SK-MEL-5 (cell line): ENCODE measurements around the gene CCDC177. TPM values are rescaled to one million over a fixed set of nuclear protein-coding genes. Genes with fewer than 3 reads are reported as not detected.

Experiments
- DNase-seq: peaks from one replicate; pipeline ENCODE4 v3.0.0-alpha.2; 2016; ENCODE audit warnings: low read depth, low spot score
- in situ Hi-C: cut with HindIII; loops from 2 replicates; pipeline ENCODE4 v1.10.0; 2016; ENCODE audit warnings: low sequenced_read_pairs, high pct_unique_total_duplicates, low pct_unique_long_range_greater_than_20kb
- polyA plus RNA-seq, 2 experiments: library from polyadenylated mRNA; depleted of rRNA; stranded (reverse); fragments of >200 nt; gene quantifications; 2 replicates each; pipeline ENCODE4 v1.2.3, GENCODE V29; 2015
- total RNA-seq: library from RNA; depleted of rRNA; stranded (reverse); fragments of >200 nt; shearing (Covaris generic); gene quantifications from 2 replicates; pipeline ENCODE4 v1.2.3, GENCODE V29; 2014; rRNA removed

CCDC177 gene
- total RNA-seq: 0.05 and 0.16 TPM in 2 replicates
- 0.01 and 0.22 TPM in 2 replicates for polyA plus RNA-seq (2015; cell fraction: cytosol; rRNA removed)
- not detected in 2 replicates for polyA plus RNA-seq (2015; cell fraction: nucleus; rRNA removed)

DNA sequence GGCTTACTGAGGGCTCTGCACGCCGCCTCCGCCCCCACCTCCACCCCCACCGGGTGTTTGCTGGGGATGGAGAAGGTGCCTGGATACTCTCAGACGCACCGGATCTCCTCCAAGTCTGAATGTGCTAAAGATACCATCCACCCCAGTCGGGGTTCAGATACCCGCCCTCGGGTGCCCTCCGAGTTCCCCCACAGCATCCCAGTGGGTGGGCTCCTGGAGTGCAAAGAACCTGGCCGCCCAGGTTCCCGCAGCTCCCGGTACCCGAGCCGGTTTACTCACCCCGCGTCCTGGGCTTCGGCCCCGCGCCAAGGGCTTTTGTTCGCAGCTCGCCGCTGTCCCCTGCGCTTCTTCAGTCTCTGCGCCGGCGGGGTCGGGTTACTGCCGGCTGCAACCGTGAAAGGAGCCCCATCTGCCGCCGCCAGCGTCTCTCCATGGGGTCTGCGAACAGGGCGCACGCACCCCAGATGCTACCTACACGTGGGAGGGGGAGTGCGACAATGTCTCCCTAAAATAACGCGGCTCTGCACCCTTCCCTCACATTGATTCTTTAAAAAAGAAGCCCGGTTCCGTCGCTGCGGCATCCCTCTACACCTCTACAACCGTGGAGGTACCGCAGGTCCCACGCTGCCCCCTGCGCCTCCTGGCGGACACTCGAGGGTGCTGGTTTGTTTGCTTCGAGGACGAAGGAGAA, at the start of gene CCDC177:
CCDC177 (minus strand) TSS at position 609 of the 691 bp plus-strand sequence. CDS start 1,249 bp downstream, outside the sequence.
- in situ Hi-C loops: no loop called here
- peak; percentile 53 for DNase-seq

DNA sequence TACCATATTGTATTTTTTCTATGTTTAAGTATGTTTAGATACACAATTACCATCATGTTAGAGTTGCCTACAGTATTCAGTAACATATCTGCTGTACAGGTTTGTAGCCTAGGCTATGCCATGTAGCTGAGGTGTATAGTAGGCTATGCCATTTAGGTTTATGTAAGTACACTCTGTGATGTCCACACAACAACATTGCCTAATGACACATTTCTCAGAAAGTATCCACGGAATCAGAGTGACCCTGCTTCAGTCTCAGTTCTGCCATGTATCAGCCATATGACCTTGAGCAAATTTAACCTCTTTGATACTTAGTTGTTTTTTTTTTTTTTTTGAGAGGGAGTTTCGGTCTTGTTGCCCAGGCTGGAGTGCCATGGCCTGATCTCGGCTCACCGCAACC, 49.5 kb upstream of the CCDC177 start:
- in situ Hi-C loops: no loop called here
- no peak for DNase-seq

DNA sequence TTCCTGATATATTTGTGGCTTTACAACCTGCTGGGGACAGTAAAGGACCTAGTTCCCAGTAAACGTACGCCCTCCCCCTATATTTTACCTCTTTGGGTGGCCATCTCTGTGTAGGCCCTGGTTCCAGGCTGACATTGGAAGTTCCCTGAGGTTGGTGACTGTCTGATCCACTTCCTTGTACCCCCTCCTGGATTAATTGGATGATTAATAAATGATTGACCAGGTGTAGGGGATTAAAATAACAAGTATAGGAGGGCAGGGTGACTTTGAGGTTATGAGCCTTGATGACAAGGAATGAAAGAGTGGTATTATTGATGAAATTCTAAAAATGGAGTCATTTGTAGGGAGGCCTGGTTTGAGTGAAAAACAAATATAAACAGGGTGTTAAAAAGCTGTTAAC, 46.3 kb upstream of the CCDC177 start:
- in situ Hi-C loops: no loop called here
- DNase-seq: no peak

DNA sequence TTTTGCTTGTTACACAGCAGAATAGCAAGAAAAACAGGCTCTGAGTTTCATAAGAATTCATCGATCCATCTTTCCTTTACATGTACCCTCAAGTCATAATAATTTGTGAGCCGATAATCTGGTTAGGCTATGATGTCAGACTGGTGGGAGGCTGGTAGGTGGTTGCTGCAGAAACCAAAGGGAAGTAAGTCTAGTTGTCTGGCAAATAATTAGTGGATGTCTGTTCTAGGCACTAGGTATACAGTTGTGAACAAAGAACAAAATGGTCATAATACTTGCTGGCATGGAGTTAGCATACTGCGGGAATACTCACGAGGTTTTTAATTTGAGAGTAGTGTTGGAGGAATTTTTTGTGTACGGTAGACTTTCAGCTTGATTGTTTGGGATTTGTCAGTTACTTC, 45.5 kb upstream of the CCDC177 start:
- DNase-seq: no peak
- in situ Hi-C loops: no loop called here

DNA sequence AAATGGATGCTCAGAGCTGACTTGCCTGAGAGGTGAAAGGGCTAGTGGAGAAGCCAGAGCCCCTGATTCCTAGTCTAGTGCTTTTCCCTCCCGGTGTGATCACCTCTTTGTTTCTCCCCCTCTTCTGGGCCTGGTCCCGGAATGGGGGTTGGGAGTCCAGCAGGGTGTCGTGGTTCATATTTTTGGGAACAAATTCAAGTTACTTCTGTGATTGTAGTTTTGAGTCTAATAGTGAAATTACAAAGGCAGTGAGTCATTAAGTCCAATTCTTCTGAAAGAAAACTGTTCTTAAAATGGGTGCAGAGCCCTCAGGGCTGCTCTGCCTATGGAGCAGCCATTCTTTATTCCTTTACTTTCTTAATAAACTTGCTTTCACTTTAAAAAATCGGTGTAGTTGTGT, 44.3 kb upstream of the CCDC177 start:
- no peak for DNase-seq
- in situ Hi-C loops: no loop called here

DNA sequence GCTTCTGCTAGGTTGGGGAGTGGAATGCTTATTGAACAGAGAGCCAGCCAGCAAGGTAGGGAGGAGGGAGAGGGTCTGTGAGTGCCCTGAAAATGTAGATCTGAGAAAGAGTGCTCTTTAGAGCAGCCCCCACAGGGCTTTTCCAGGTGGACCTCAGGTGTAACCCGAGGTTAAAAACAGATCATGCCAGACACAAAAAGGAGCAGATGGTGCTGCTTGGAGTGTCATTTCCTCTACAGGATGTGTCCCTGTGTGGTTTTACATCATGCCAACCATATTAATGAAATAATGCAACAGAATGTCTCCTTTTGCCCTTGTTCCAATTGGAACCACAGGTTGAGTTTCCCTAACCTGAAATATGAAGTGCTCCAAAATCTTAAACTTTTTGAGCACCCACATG, 43.1 kb upstream of the CCDC177 start:
- DNase-seq: no peak
- in situ Hi-C loops: no loop called here

DNA sequence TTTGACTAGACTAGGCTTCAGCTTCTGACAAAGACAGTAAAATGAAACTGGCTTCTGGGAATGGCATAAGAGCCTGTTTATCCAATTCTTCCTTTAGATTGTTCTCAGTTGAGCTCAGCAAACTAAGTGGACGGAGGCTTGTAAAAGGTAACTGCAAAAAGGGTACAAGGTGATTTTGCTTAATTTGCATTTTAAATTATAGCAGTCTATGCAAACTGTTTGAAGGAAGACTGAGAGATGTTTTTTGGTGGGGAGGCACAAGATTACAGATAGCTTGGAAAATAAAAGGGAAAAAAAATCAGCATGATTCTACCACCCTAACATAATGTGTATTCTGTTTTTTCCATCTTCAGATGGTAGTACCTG, 41.7 kb upstream of the CCDC177 start:
- no peak for DNase-seq
- in situ Hi-C loops: no loop called here

DNA sequence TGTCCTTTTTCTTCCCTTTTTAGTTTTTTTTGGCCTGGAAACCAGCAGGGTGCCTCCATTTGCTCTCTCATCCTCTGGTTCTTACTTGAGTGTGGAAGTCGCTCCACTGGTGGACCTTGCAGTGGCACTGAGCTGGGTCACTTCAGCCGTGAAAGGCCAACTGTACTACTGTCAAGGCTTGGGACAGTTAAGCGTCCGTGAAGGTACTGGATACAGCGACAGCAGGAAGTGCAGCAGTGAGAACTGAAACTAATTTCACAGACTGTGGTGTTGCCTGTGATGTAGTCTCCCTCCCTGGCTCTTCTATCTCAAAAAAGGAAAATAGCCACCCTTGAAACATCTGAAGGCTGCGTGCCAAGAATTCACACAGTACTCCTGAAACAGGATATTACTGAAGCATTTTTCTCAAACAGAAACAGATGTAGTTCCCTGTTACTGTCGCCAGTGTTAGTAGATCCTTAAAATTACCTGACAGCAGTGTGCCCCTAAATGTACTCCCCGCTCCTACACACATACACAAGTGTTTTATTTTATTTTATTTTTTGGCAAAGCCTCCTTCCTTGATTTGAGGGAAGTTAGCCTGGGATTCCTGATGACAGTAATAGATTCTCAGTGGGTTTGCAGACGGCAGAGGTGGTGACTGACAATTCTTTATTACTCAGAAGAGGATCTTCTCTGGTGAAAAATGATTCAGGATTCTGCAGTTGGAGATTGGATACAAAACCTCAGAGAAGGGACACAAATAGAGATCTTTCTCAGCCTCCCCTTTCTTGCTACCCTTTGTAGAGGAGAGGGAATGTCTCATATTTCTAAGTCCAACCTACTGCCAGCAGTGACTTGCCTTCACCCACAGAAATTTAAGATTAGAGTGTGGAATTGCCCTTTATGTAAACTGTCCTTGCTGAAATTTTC, 41.1 kb upstream of the CCDC177 start:
- no peak for DNase-seq
- in situ Hi-C loops: no loop called here

DNA sequence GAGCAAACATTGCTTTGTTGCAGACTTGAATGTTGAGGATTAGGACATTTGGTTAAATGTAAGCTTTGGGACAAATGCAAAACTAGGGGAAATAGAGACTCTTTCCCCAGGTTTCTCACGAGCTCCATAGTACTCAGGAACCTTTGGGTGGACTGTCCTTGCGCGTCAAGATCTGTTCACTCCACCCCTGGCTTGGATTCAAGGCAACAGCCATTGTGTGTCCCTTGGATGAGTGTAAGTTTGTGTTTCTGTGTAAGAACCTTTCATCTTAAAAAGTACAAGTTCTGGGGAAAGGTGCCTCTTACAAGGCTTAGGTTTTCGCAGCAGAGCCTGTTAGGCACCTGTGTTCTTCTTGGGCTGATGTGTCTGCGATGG, 40.4 kb upstream of the CCDC177 start:
- in situ Hi-C loops: no loop called here
- DNase-seq: no peak

DNA sequence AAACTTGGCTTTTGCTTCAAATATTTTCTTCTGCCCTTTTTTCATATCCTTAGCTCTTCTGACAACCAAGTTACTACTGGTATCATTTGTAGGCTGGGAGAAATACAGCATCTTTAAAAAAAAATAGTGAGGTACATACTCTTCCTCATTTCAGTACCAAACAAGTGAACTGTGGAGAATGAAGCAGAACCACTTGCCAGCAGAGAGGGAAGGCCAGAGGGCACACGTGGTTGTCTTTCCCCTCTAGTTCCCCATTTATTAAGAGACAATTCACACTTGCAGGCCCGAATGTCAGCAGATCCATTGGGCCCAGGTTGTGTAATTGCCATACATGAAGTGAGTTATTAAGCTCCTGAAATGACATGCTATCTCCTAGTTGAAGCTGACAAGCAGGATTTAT, 39.9 kb upstream of the CCDC177 start:
- in situ Hi-C loops: no loop called here
- DNase-seq: no peak

DNA sequence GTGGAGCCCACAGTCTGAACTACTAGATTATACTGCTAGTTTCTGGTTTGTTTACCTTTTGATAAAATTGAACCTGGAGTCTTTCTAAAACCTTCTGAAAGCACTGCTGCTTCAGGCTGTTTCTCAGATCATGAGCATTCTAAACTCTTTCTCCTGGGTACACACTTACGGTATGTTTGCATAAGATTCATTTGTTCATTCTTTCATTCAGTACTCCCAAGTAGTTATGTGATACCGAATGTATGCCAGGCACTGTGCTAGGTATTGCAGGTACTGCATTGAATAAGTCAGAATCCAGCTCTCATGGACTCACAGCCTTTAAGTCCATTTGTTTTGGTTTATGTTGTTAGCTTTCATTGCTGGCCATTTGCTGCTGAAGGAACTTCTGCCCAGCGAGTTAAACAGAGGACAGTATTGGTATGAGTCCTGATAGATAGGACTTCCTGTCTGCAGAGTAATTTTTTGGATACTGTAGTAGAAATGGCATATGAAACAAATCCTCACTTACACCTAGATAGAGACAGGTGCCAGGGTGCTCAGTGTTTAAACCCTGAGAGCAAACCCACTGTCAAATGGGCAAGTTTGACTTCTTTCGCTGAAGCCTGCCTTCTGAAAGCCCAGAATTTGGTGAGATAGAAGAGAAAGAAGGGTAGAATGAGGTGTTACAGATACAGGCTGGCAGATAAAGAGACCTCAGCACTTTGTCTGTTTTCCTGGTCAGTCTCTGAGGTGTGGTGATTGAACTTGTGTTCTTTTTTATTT, 38.8 kb upstream of the CCDC177 start:
- in situ Hi-C loops: no loop called here
- no peak for DNase-seq

DNA sequence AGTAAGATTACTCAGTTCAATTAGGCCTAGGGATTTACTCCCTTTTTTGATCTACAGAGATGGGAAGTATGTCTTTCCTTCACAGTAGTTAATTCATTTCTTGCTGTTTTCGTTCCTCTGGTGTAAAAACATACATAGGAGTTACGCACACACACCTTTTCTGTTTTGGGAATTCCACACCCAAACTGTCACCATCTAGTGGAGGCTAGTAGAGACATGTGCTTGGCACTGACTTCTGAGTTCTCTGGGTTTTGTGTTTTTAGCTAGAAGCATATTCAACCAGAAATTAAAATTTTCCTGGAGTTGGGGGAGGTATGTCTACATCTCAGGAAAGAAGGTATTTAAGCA, 38.1 kb upstream of the CCDC177 start:
- in situ Hi-C loops: no loop called here
- no peak for DNase-seq

DNA sequence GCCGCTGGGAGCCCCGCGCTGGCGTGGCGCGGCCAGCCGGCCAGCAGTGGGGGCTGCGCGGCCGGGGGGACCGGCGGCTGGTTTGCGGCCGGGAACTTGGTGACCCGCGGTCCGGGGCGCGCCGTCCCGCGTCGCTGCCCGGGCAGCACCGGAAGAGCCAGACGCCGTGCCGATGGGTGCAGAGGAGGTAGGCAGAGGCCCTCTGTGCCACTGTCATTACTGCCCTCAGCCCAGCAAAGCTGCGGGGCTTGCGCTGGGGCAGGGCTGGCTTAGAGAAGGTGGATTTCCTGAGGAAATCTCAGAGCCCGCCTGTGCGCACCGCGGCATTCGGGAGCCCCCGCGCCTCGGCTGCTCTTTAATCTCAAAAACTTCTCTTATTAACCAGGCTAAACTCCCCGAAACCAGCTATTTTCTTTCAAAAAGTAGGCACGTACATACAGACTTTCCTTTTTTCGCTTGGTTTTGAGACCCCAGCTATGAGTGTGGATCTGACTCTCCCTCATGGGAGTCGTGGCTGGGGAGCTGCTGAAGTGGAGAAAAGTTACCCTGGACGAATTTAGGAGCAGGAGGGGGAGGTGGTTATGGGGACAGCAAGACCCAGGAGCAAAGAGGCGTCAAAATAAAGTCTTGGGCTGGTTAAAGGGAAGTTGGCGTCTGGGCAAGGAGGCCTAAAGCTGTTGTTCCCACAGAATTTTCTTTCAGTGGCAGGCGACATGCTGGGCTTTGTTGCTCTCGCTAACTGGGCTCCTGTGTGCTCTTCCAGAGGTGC, 37.5 kb upstream of the CCDC177 start:
- no peak for DNase-seq
- in situ Hi-C loops: no loop called here

DNA sequence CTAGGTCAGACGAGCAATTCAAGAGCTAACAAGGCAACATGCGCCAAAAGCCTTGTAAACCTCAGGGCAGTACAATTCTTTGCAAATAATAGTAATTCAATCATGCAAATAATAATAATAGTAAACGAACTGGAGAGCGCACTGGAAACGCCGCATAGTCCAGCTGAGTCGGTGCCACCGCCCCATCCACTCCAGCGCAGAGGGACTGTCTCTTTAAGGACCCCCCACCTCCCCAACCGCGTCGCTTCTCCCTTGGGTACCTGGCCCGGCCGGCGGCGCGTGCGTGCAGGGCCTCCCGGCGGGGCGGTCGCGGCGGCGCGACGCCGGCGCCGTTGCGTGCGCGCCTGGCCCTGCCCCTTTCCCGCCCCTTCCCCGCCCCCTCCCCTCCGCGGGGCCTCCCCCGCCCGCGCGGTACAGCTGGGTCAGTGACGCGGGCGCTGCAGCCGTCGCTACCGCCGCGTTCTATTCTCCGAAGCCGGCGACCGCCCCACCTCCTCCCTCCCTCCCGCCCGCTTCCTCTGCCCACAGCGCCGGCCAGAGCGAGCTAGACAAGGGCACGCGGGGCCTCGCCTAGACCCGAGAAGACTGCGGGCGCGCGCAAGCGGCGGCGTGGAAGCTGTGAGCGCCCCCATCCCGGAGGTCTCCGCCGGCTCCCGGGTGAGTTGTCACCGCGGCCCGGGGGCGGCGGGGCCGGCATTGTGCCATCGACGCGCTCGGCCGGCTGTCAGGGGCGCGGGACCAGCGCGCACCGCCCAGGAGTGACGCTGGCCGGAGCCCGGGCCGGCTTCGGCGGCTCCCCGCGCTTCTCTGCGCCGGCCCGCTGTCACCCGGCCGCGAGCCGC, 36.7 kb upstream of the CCDC177 start, which contains the start of gene SUSD6:
SUSD6 (plus strand) TSS at position 425 of the 842 bp plus-strand sequence. CDS start 46,997 bp downstream, outside the sequence.
- peak; percentile 87 for DNase-seq
- in situ Hi-C loops: no loop called here

DNA sequence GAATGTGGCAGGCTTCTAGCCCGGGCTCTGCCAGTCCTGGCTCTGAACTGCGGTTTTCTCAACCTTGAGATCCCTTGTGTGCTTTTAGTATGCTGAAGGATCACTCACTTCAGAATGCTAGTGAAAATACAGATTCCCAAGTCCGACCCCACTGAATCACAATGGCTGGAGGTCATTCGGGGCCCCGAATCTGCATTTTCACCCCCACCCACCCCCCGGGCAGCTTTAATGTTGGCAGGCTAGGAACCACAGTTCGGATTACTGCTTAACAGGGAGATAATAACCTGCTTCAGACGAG, 36.2 kb upstream of the CCDC177 start:
- DNase-seq: no peak
- in situ Hi-C loops: no loop called here

DNA sequence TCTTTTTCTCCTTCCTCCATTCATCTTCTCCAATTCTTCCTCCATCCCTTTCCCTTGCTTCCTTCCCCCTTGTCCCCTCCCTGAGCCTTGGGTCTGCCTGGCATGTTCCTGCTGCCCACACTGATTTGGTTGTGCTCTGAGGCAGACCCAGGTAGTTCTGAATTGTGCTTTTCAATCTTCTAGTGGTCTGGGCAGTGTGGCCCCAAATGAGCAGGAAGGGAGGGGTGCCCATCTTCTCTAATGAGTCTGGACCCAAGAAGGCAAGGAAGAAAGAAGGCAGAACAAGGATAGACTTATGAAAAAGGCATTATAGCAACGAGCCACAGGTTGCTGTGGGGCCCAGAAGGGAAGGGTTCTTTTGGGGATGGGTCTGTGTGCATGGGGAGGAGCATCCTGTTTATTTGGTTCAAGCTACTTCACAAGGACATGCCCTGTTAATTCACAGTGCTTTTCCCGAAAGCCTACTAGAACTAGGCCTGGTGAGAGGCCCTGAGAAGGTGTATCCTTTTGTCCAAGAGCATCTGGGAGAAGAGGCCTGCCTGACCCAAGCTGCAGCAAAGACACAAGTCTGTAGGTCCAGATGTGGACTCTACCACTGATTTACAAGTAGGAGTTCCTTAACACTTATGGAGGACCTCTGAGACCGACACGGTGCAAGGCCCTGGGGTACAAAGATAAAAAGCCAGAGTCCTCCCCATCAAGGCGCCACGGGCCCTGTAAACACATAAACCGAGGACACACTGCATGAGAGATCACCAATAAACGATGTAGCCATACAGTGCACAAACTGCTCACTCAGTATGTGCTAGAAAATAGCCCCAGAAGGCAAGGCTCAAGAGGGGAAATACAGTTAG, 35.6 kb upstream of the CCDC177 start:
- DNase-seq: no peak
- in situ Hi-C loops: no loop called here
